Measurements from ENCODE around the gene CEP97.

The CEP97 gene

GRCh38 chr3:101817992-101818391 is 93.6 kb downstream of the CEP97 start:
- peaks cover 60% of the 10 kb centered on the region for H3K4me1 ChIP-seq (ENCODE audit: low read length)
- H3K27me3 ChIP-seq (ENCODE audit: low read depth, low read length): no peaks in the 10 kb centered on the region
- no peak overlapping the region for H2AFZ ChIP-seq (ENCODE audit: low read depth, low read length)
- TF ChIP-seq EZH2phosphoT487 (IDR thresholded peaks at IDR 0.05; ENCODE audit: low read depth) (no peak), CTCF (IDR thresholded peaks at IDR 0.05; ENCODE audit: low read depth, low read length) (no peak)
- H3K9ac ChIP-seq (ENCODE audit: low read length): peak overlapping the region; percentile 39; the same call in 1 of the 2 replicates
- peak overlapping the region; percentile 11; the same call in 1 of the 2 replicates for H3K4me3 ChIP-seq (ENCODE audit: low read length)
- peak overlapping the region; percentile 63 for H3K27ac ChIP-seq (ENCODE audit: low read length)
- H3K4me2 ChIP-seq (ENCODE audit: low read length): peak overlapping the region; percentile 42
- no peaks in the 10 kb centered on the region for H3K9me3 ChIP-seq (ENCODE audit: insufficient read depth, low read length)
- H3K36me3 ChIP-seq (replicated peaks; ENCODE audit: low read depth, low read length): peaks cover 14% of the 10 kb centered on the region
- peaks cover 5% of the 10 kb centered on the region; the same call in 1 of the 2 replicates for H3K79me2 ChIP-seq (ENCODE audit: low read length)
- H4K20me1 ChIP-seq (ENCODE audit: insufficient read depth, low read length): no peaks in the 10 kb centered on the region

GRCh38 chr3:101819649-101820206 is 95.3 kb downstream of the CEP97 start:
- H3K4me3 ChIP-seq (ENCODE audit: low read length): 0 out of 2 replicates have a peak overlapping the region, but pooled peaks have one; percentile 4
- H3K79me2 ChIP-seq (ENCODE audit: low read length): peaks cover 5% of the 10 kb centered on the region; the same call in 1 of the 2 replicates
- H3K9me3 ChIP-seq (ENCODE audit: insufficient read depth, low read length): no peaks in the 10 kb centered on the region
- H3K27me3 ChIP-seq (ENCODE audit: low read depth, low read length): no peaks in the 10 kb centered on the region
- H4K20me1 ChIP-seq (ENCODE audit: insufficient read depth, low read length): no peaks in the 10 kb centered on the region
- H3K4me1 ChIP-seq (ENCODE audit: low read length): peaks cover 43% of the 10 kb centered on the region
- TF ChIP-seq EZH2phosphoT487 (IDR thresholded peaks at IDR 0.05; ENCODE audit: low read depth) (no peak), CTCF (IDR thresholded peaks at IDR 0.05; ENCODE audit: low read depth, low read length) (no peak)
- peak overlapping the region; percentile 6; the same call in 1 of the 2 replicates for H3K9ac ChIP-seq (ENCODE audit: low read length)
- no peak overlapping the region for H2AFZ ChIP-seq (ENCODE audit: low read depth, low read length)
- peaks cover 14% of the 10 kb centered on the region for H3K36me3 ChIP-seq (replicated peaks; ENCODE audit: low read depth, low read length)
- H3K27ac ChIP-seq (ENCODE audit: low read length): peak overlapping the region; percentile 67
- H3K4me2 ChIP-seq (ENCODE audit: low read length): peak overlapping the region; percentile 26

Measured in OCI-LY3 (cell line).